HEK293 (cell line): ENCODE data around the gene PLEKHH3.

ENCODE experiments used
- CTCF ChIA-PET: fragments of 350-600 bp; formaldehyde crosslinking; extraction: SDS; loops from one replicate; lab custom pipeline; 2021; ENCODE audit warnings: antibody characterized with exemption; lab: Yijun Ruan, JAX
- POLR2A ChIA-PET: fragments of 300-600 bp; formaldehyde crosslinking; extraction: SDS; loops from one replicate; lab custom pipeline; 2020; ENCODE audit warnings: antibody characterized with exemption, inconsistent platforms; lab: Yijun Ruan, JAX
- H3K27ac ChIP-seq: fragments of 200-500 bp; sonication (Bioruptor generic); 2 replicates; pipeline ENCODE4 v1.5.1; 2014; ENCODE audit warnings: low read depth, low read length, control low read depth, inconsistent platforms; ENCODE audit errors: extremely low read depth
- H3K36me3 ChIP-seq, 2 experiments: fragments of 200-500 bp in 1 of 2; sonication (Bioruptor generic) in 1 of 2; 1 replicate in 1 of 2; 2 replicates in 1 of 2; pipeline ENCODE4 v1.5.1; 2014 to 2017; ENCODE audit warnings: inconsistent platforms in 2 of 2, low read length in 2 of 2; ENCODE audit not compliant: control insufficient read depth in 2 of 2, insufficient read depth in 1 of 2
- H3K4me1 ChIP-seq: fragments of 200-500 bp; sonication (Bioruptor generic); 2 replicates; pipeline ENCODE4 v1.5.1; 2014; ENCODE audit warnings: mild to moderate bottlenecking, low read length, inconsistent platforms; ENCODE audit not compliant: control insufficient read depth, insufficient read depth
- H3K4me3 ChIP-seq: 2 replicates; pipeline ENCODE4 v1.5.1; 2011; ENCODE audit warnings: low read depth, mild to moderate bottlenecking, control low read depth, low read length, moderate library complexity
- H3K9me3 ChIP-seq: fragments of 200-500 bp; sonication (Bioruptor generic); 2 replicates; pipeline ENCODE4 v1.5.1; 2014; ENCODE audit warnings: low read depth, low read length, inconsistent platforms; ENCODE audit not compliant: control insufficient read depth, insufficient read depth
- HOXA7 ChIP-seq: sonication (generic); formaldehyde crosslinking; IDR thresholded peaks from 2 replicates; pipeline ENCODE4 v1.8.1; 2022; ENCODE audit warnings: missing genetic modification reagents, borderline replicate concordance
- IKZF3 ChIP-seq: fragments of 450-650 bp; IDR thresholded peaks from 2 replicates; pipeline ENCODE4 v1.5.0; 2018; ENCODE audit warnings: missing biosample characterization, mild to moderate bottlenecking, missing genetic modification characterization, moderate library complexity
- KLF9 ChIP-seq: fragments of 450-650 bp; formaldehyde crosslinking; IDR thresholded peaks from 2 replicates; pipeline ENCODE4 v1.5.1; 2016; ENCODE audit warnings: missing biosample characterization, missing genetic modification characterization, low read depth
- MZF1 ChIP-seq: fragments of 450-650 bp; formaldehyde crosslinking; IDR thresholded peaks from 2 replicates; pipeline ENCODE4 v1.5.1; 2017; ENCODE audit warnings: missing biosample characterization, missing genetic modification characterization, borderline replicate concordance
- OSR2 ChIP-seq: fragments of 450-650 bp; formaldehyde crosslinking; IDR thresholded peaks from 2 replicates; pipeline ENCODE4 v1.5.1; 2016; ENCODE audit warnings: missing biosample characterization, missing genetic modification characterization
- PRDM1 ChIP-seq: fragments of 450-650 bp; formaldehyde crosslinking; IDR thresholded peaks from 2 replicates; pipeline ENCODE4; 2016; ENCODE audit warnings: missing biosample characterization, missing genetic modification characterization
- PRDM10 ChIP-seq: fragments of 450-650 bp; formaldehyde crosslinking; IDR thresholded peaks from 2 replicates; pipeline ENCODE4 v1.5.1; 2016; ENCODE audit warnings: missing biosample characterization, missing genetic modification characterization
- TRIM28 ChIP-seq: IDR thresholded peaks from 2 replicates; pipeline ENCODE4 v1.6.1; 2011; ENCODE audit warnings: low read length, control low read depth, borderline replicate concordance
- ZBTB17 ChIP-seq: fragments of 450-650 bp; formaldehyde crosslinking; IDR thresholded peaks from 2 replicates; pipeline ENCODE4 v1.5.1; 2016; ENCODE audit warnings: missing biosample characterization, missing genetic modification characterization
- ZNF121 ChIP-seq: fragments of 450-650 bp; formaldehyde crosslinking; IDR thresholded peaks from 2 replicates; pipeline ENCODE4 v1.5.1; 2016; ENCODE audit warnings: missing biosample characterization, missing genetic modification characterization
- ZNF335 ChIP-seq: fragments of 450-650 bp; formaldehyde crosslinking; conservative IDR thresholded peaks from 2 replicates; pipeline ENCODE4 v1.5.1; 2016; ENCODE audit warnings: missing biosample characterization, missing genetic modification characterization
- ZNF398 ChIP-seq: fragments of 450-650 bp; formaldehyde crosslinking; IDR thresholded peaks from 2 replicates; pipeline ENCODE4 v1.5.1; 2017; ENCODE audit warnings: missing biosample characterization, missing genetic modification characterization
- ZNF664 ChIP-seq: fragments of 450-650 bp; formaldehyde crosslinking; IDR thresholded peaks from 2 replicates; pipeline ENCODE4 v1.5.1; 2016; ENCODE audit warnings: missing biosample characterization, missing genetic modification characterization
- ZNF707 ChIP-seq: fragments of 450-650 bp; formaldehyde crosslinking; IDR thresholded peaks from 2 replicates; pipeline ENCODE4 v1.5.1; 2016; ENCODE audit warnings: missing biosample characterization, missing genetic modification characterization

The PLEKHH3 gene

GRCh38 chr17:42655528-42655927, 21.3 kb downstream of the PLEKHH3 start (continued):
- no peak for TF ChIP-seq ZNF398 (tag by site-specific recombination)

GRCh38 chr17:42653179-42654124, 23.3 kb downstream of the PLEKHH3 start:
- CTCF ChIA-PET = interaction anchor here (0.5 to 0.6 kb wide), 2 partner anchors 28 to 129 kb away, joined by 3 read pairs; no protein-coding TSS in a partner anchor
- Histone ChIP-seq H3K4me3 (no peak overlapping the region), H3K27ac (no peak overlapping the region; the same call in 1 of the 2 replicates), H3K4me1 (peaks cover 3% of the 10 kb centered on the region; the same call in 1 of the 2 replicates), H3K9me3 (no peaks in the 10 kb centered on the region), H3K36me3 (no peaks in the 10 kb centered on the region)
- peak; percentile 14; the same call in 1 of the 2 replicates for TF ChIP-seq TRIM28
- no peak for TF ChIP-seq ZNF707
- 0 out of 2 replicates have a peak, but pooled peaks have one; percentile 8 for TF ChIP-seq PRDM1
- peak; percentile 90 for TF ChIP-seq ZNF121
- no peak for TF ChIP-seq OSR2 (tag by site-specific recombination)
- peak; percentile 48; the same call in 1 of the 2 replicates for TF ChIP-seq IKZF3 (tag by site-specific recombination)
- TF ChIP-seq ZNF335 (tag by site-specific recombination) = peak; percentile 60; the same call in 1 of the 2 replicates
- TF ChIP-seq ZBTB17 (tag by site-specific recombination) = peak; percentile 28; the same call in 1 of the 2 replicates
- peak; percentile 79 for TF ChIP-seq PRDM10 (tag by site-specific recombination)
- POLR2A ChIA-PET = interaction anchor here (1.3 kb wide), 1 partner anchor 30 kb away, joined by 4 read pairs; no protein-coding TSS in a partner anchor

- Histone ChIP-seq H3K4me1 (peaks cover 3% of the 10 kb centered on the region; the same call in 1 of the 2 replicates), H3K9me3 (no peaks in the 10 kb centered on the region), H3K4me3 (no peak overlapping the region), H3K27ac (no peak overlapping the region), H3K36me3 (no peaks in the 10 kb centered on the region)
- ChIA-PET CTCF (interaction anchor here (0.8 to 1.2 kb wide), 2 partner anchors 33 to 53 kb away, joined by 3 to 4 read pairs; no protein-coding TSS in a partner anchor), POLR2A (interaction anchor here (0.6 kb wide), 1 partner anchor 222 kb away, joined by 4 read pairs; no protein-coding TSS in a partner anchor)
- no peak for TF ChIP-seq IKZF3 (tag by site-specific recombination)
- peak; percentile 86 for TF ChIP-seq ZNF664 (tag by site-specific recombination)
- TF ChIP-seq, all 188 proteins: peak for 1
Measured at GRCh38 chr17:42651392-42651791, 25.4 kb downstream of the PLEKHH3 start.

GRCh38 chr17:42647778-42648177, 29.0 kb downstream of the PLEKHH3 start:
- ChIA-PET CTCF (interaction anchor here (0.6 to 2.2 kb wide), 3 partner anchors 31 to 69 kb away, joined by 3 to 6 read pairs (median 3); no protein-coding TSS in a partner anchor), POLR2A (no interaction called here)
- Histone ChIP-seq H3K9me3 (no peaks in the 10 kb centered on the region), H3K36me3 (no peaks in the 10 kb centered on the region), H3K4me1 (no peaks in the 10 kb centered on the region), H3K4me3 (no peak overlapping the region), H3K27ac (no peak overlapping the region)
- TF ChIP-seq KLF9 = no peak
- no peak for TF ChIP-seq HOXA7 (CRISPR knock-in tag)
- no peak for TF ChIP-seq MZF1 (tag by site-specific recombination)
